Measurements from ENCODE around the gene PRDM13.

GRCh38 chr6:99637629-99638028, 31.0 kb downstream of the PRDM13 start:
- no peak for TF ChIP-seq EZH2 (optimal IDR thresholded peaks at IDR 0.05; ENCODE audit: low read depth, low read length)
- TF ChIP-seq CTCF (IDR thresholded peaks at IDR 0.05; ENCODE audit: low read length): no peak
- TF ChIP-seq EZH2phosphoT487 (IDR thresholded peaks at IDR 0.05; ENCODE audit: low read length): no peak

Data from MM.1S (cell line).